GM19099 (cell line): ENCODE data around the gene ZNF841.

Experiments
- POLR2A ChIP-seq: IDR thresholded peaks from 3 replicates; pipeline ENCODE4 v1.6.1; 2011; ENCODE audit warnings: low read depth; ENCODE audit not compliant: insufficient read length; ENCODE audit errors: extremely low read depth

The ZNF841 gene

DNA sequence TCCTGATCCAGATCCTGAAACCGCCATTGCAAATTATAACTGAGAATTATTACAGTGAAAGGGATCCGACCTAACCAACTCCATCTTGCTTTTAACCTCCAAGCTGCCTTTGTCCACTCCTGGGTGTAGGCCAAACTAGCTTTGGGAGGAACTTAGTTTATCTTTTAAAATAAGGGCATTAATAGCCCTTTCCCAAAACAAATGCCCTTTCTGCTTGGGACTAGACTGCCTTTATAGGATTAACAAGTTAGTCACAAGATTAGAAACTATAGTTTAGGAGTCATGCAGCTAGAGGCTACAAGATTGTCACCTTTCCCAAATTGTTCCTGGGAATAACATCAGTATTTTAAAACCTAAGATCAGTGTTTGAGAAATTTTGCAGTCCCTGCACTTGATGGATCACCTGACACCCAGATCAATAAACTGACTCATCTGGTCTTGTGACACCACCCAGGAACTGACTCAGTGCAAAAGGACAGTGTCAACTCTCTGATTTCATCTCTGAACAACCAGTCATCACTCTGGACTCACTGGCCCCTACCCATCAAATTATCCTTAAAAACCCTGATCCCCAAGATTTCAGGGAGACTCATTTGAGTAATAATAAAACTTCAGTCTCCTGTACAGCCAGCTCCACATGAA lies 4.1 kb upstream of the ZNF841 start:
- TF ChIP-seq POLR2A, result no peak

DNA sequence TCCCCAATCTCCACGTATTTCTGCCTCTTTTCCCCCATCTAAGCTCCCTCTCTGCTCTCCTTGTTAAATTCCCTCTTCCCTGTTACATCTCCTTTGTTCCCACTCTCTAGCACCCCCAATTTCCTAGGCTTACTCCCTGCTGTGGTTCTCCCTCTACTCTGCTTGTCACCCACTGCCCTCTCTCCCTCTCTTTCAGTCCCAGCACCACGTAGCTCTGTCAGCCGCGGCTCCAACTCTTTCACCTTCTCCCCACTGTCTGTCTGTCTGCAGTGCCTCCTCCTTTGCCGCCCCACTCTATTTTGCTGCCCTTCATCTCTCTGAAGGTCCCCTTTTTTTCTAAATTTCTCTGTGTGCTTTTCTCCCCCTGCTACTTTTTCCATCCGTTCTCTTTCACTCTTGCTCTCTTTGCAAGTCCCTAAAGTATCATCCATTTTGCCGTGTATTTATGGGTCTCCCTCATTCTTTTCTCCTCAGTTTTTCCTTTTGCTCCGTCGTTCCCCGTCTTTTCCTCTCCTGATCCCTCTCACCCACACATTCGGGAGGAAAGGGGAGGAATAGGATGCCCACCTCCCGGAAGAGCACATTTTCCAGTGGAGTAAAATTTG lies 937 bp downstream of the ZNF841 start:
- TF ChIP-seq POLR2A, result no peak

DNA sequence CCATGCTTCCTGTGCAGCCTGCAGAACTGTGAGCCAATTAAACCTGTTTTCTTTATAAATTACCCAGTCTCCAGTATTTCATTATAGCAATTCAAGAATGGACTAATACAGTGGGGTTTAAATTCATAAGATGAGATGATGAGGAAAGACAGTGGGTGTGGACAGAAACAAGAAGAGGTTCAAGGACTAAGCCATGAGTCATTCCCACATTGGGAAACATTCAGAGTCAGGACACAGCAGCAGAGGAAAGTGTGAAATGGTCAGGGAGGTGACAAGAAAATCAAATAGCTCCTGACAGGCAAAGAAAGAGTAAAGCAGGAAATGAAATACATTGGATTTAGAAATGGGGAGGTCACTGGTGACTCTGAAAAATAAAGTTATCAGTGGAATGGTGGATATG lies 9.1 kb downstream of the ZNF841 start:
- no peak for TF ChIP-seq POLR2A

DNA sequence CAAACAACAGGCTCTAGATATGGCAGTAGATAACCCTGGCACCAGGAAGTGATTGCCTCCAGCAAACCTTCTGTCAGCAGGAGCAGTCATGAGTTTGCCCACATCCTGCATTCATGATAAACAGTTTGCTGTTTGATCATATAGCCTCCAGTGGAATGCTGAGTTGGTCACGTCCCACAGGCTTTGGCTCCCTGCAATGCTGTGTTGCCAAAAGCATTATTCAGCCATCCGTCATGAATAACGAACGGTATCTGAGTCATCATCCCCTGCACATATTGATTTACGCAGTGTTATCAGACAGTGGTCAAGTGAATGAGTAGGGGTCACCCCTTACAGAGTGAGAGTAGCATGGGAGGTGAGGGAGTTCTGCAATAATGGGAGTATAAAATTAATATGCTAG lies 25.1 kb downstream of the ZNF841 start:
- TF ChIP-seq POLR2A, result no peak

DNA sequence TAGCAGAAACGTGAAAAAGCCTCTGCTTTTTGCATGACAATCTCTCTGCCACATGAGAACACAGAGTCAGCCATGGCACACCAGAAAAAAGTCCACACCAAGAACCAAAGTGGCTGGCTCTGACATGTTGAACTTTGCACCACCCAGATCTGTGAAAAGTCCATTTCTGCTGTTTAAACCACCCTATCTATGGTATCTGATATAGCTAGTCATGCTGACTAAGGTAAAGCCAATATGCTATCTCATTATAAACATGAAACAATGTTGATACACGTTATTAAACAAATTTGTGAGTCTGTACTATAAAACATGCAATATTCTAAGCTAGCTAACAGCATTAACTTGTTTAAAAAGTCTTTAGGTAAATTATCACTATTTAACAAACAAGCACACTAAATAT lies 25.9 kb downstream of the ZNF841 start:
- no peak for TF ChIP-seq POLR2A

DNA sequence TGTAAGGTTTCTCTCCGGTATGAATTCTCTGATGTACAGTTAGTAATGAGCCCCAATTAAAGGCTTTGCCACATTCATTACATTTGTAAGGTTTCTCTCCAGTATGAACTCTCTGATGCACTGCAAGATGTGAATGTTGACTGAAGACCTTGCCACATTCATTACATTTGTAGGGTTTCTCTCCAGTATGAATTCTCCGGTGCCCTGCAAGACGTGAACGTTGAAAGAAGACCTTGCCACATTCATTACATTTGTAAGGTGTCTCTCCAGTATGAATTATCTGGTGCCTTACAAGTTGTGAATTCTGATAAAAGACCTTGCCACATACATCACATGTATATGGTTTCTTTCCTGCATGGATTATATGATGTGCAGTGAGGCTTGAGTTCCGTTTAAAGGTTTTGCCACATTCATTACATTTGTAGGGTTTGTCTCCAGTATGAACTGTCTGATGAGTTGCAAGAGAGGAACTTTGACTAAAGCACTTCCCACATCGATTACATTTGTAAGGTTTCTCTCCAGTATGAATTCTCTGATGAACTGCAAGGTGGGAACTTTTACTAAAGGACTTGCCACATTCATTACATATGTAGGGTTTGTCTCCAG lies 29.2 kb downstream of the ZNF841 start:
- no peak for TF ChIP-seq POLR2A

DNA sequence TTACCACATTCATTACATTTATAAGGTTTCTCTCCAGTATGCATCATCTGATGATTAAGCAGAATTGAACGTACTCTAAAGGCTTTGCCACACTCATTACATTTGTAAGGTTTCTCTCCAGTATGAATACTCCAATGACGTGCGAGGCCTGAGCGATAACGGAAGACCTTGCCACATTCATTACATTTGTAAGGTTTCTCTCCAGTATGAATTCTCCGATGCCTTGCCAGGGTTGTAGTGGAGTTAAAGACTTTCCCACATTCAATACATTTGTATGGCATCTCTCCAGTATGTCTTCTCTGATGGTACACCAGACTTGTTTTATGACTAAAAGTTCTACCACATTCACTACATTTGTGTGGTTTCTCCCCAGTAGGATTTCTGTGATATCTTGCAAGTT lies 30.2 kb downstream of the ZNF841 start:
- TF ChIP-seq POLR2A, result no peak

DNA sequence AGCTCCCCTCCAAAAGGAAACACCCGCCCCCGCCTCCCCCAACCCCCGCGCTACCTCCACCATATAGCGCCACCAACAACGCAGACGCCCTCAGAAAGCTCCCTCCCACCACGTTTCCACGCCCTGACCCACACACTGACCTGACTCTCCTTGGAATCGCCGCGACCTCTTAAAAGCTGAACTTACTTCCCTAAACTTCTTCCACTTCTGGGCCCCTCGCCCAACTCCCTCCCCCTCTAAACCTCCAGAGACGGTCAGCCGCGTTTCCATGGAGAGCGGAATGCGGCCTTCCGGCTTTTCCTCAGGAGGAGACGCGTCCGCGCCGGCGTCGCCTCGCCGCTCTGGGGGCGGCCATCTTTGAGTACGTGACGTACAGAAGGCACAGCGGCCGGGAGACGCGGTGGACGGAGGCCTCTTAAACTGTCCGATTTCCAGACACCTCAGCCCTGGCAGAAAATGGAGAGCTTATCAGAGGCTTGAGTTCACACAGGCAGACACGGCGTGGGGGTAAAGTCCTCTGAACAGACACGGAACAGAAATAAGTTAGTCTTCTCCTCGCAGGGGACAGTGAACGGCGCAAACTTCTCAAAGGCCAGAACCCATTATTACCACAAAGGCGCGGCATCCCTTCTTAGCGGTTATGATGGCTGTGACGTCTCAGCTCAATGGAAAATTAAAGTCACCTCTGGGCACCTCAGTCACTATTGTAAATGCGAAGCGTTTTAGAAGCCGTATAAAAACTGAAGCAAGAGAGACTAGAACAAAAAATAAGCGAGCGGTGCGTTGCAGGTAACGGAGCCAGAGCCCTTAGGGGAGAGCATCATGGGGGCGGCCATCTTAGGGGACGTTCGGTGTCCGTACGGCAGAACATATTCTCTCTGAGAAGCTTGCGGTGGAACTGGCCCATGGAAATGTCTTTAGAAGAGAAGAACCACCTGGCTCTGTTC lies 46.7 kb downstream of the ZNF841 start, which contains the start of gene ZNF432:
Gene ZNF432 (minus strand): TSS at position 284 of the 947 bp plus-strand sequence. CDS start 1,970 bp downstream, outside the sequence.
- TF ChIP-seq POLR2A, result peak; percentile 46

DNA sequence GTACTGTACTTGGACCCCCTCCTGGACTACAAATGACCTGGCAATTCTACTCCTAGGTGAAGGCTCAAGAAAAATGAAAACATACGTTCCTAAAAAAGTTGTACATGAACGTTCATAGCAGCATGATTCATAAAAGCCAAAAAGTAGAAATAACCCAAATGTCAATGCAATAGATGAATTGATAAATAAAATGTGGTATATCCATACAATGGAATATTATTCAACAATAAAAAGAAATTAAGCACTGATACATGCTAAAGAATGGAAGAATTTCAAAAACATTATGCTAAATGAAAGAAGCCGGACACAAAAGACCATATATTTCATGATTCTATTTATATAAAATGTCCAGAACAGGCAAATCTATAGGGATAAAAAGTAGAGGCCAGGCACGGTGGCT lies 56.4 kb downstream of the ZNF841 start:
- no peak for TF ChIP-seq POLR2A

DNA sequence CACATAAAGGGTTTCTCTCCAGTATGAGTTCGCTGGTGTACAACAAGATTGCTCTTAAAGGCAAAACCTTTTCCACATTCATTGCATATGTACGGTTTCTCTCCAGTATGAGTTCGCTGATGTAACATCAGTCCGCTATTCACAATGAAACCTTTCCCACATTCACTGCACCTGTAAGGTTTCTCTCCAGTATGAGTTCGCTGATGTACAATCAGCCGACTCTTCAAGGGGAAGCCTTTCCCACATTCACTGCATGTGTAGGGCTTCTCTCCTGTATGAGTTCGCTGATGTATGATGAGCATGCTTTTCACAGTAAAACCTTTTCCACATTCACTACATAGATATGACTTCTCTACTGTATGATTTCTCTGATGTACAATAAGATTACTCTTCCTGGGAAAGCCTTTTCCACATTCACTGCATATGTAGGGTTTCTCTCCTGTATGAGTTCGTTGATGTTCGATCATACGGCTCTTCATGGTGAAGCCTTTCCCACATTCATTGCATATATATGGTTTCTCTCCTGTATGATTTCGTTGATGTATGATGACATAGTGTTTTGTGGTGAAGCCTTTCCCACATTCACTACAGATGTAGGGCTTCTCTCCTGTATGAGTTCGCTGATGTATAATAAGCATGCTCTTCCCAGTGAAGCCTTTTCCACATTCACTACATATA lies 61.4 kb downstream of the ZNF841 start:
- TF ChIP-seq POLR2A, result no peak

DNA sequence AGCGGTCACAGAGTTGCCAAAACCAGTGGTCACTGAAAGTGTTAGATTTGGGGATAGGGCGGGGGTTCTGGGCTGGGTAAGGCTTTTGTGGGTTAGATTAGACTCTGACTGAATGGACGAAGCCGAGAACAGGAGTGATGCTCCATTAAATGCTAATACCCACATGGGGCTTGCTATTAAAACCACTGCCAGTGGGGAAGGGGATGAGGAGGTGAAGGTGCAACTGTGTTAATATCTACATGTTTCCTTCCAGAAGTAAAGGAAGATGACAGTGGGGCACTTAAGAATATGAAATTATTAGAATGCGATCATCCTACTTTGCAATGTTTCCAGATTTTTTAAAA lies 66.8 kb downstream of the ZNF841 start:
- TF ChIP-seq POLR2A, result no peak

DNA sequence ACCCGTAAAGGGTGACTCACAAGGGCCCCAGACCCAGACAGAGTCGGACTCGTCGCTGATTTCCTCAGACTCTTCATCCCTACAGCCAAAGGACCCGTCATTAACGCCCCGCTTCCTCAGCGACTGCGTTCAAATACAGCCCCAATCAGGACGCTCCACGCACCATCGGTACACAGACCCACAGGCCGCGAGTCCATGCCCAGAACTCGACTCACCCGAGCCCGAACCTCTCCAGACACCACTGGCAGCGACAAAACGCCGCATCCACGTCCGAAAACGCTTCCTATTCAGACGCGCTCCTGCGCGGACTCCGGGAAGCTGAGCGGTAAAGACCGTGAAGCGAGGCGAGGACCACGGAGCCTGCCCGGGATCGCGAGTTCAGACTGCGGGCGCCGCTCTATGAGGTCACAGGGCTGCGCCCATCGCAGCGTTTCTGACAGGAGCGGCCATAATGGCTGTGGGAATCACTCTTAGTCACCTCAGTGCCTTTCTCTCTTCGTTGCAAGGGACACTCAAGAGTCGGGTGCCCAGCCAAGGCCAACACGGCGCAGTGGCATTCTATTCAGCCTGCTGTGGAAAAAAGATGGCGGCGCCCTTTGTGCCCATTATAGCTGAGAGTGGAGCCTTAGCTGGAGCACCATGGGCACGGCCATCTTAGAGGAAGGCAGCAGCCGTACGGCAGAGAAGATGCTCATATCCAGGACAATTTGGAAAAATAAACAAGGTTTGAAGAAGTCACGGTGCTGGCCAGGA lies 67.4 kb downstream of the ZNF841 start, which contains the start of gene ZNF614:
Gene ZNF614 (minus strand): TSS at position 353 of the 753 bp plus-strand sequence. CDS start 2,634 bp downstream, outside the sequence.
- TF ChIP-seq POLR2A, result peak; percentile 93

DNA sequence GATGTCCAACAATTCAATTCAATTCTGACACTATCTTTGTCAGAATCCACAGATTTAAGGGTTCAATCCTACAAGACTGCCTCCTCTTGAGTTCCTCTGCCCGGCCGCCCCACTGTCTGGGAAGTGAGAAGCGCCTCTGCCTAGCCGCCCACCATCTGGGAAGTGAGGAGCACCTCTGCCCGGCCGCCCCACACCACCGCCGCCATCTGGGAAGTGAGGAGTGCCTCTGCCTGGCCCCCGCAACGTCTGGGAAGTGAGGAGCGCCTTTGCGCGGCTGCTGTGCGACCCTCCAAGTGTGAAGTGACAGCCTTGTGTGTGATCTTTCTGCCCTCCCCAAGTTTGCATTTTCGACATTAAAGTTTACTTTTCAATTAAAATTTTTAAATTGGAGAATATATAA lies 73.4 kb downstream of the ZNF841 start:
- TF ChIP-seq POLR2A, result no peak

DNA sequence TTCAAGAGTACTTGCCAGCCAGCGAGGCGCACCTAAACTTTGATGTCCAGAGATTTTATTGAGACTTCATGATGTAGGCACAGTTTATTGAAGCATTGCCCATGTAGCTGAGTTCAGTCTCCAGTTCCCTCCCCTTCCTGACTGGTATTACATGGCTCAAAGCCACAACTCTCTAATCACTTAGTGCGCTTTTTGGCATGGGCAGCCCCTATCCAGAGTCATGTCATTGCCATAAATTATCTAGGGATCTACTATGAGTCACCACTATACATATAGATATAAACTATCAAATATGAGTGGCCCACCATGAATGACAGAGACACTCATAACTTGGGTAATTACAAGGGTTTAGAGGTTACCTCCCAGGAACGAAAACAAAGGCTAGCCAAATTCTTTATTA lies 75.1 kb downstream of the ZNF841 start:
- no peak for TF ChIP-seq POLR2A
